Spleen (tissue), 7 donors: ENCODE data around the gene CFHR5.
"Not testable (repeated sequence)": the region's sequence is repeated elsewhere in the genome, so short reads cannot be mapped to it uniquely, and the experiment has no call there.

Experiments
- CTCF ChIP-seq, 11 experiments: fragments of 200-600 bp in 7 of 11; fragments of 450-650 bp in 4 of 11; sonication (generic) in 4 of 11; IDR thresholded peaks in 8 of 11; conservative IDR thresholded peaks in 3 of 11; 1 replicate in 7 of 11; 2 replicates in 4 of 11; pipeline versions ENCODE4 v1.4.0 to v1.8.0; 2016 to 2021; ENCODE audit warnings: antibody characterized with exemption in 11 of 11, inconsistent platforms in 4 of 11, mild to moderate bottlenecking in 1 of 11
- POLR2A ChIP-seq, 3 donors: fragments of 450-650 bp; IDR thresholded peaks; one replicate each; pipeline ENCODE4 v1.5.1; 2017; ENCODE audit warnings: antibody characterized with exemption in 3 of 3, mild to moderate bottlenecking in 1 of 3
- POLR2AphosphoS5 ChIP-seq, 3 donors: sonication (generic); formaldehyde crosslinking; IDR thresholded peaks; one replicate each; pipeline ENCODE4 v1.5.1; 2017; ENCODE audit warnings: antibody characterized with exemption in 3 of 3
- donor health status: DM: no; HTN: no; CAD: no; lungs with moderate emphysema.
- donor health status: DM: no; HTN: no; CAD: no.
- donor health status: DM: no; HTN: no; CAD: no.

GRCh38 chr1:196941474-196941873, 35.9 kb upstream of the CFHR5 start:
- not testable (repeated sequence) for TF ChIP-seq POLR2A (IDR thresholded peaks at IDR 0.05); CTCF (IDR thresholded peaks at IDR 0.05 in 8 of 11, conservative IDR thresholded peaks at IDR 0.05 in 3 of 11); POLR2AphosphoS5 (IDR thresholded peaks at IDR 0.05)
